HG03432 (cell line): ENCODE results near the gene TRIM66.
"Not testable (repeated sequence)": the region's sequence is repeated elsewhere in the genome, so short reads cannot be mapped to it uniquely, and the experiment has no call there.

Experiments used
- ATAC-seq: cut with Tn5 transposase; IDR thresholded peaks from one replicate; pipeline ENCODE4 v1.9.1; 2021; ENCODE audit warnings: mild to moderate bottlenecking, moderate library complexity; ENCODE audit not compliant: unreplicated experiment

Gene TRIM66

GRCh38 chr11:8692417-8692816, 10.0 kb upstream of the TRIM66 start:
- no peak for ATAC-seq

DNA sequence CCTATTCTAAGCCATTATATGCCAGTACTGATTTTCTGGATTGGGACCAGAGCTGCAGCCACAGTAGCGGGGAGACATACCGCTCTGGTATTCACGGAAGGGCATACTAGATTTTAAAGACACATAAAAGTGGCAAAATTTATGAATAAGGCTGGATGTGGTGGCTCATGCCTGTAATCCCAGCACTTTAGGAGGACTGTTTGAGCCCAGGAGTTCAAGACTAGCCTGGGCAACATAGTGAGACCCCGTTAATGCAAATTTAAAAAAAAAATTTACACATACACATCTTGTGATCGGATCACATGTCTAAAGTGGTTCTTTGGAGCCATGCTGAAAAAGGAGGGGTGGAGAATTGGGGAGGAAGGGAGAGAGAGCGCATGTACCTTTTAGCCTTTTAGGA, 9.1 kb upstream of the TRIM66 start:
- ATAC-seq = no peak

DNA sequence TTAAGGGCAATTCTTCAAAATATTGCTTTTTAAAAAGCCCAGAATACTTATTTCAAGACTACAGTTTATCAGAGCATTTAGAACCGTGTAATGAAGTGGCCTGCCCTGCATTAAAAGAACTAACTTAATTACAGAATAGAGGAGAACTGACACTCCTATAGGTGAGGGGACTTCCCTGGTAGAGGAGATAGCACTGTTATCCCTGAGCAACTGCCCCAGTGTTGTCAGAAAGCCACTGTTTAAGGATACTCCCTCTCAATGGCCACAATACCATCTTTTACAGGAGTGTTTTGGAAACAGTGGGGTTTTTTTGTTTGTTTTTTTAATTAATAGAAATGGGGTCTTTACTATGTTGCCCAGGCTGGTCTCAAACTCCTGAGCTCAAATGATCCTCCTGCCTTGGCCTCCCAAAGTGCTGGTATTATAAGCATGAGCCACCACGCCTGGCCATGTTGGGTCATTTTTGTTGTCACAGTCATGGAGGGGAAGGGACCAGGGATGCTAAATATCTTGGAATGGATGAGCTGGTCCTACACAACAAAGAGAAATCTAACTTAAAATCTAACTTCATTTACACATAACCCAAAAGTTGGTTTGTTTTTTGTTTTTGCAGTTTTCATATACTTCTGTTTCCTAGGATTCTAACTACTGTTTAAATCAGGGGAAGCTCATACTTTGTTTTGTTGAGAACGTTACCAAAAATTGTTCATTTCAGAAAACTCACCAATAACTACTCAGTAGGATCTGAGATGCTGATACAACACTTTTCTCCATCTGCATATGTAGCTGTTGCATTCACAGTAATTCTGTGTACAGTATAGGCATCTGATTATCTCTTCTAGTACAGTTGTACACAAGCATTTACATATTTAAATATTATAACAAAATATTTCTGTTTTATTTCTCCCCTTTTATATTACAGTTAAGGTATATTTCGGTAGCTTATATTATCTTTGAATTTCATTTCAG, 8.2 kb upstream of the TRIM66 start:
- no peak for ATAC-seq

GRCh38 chr11:8689726-8690255, 7.3 kb upstream of the TRIM66 start:
- no peak for ATAC-seq

- ATAC-seq = peak; percentile 92
Observed at GRCh38 chr11:8688414-8689362, 6.2 kb upstream of the TRIM66 start.

- ATAC-seq = no peak
Observed at GRCh38 chr11:8686325-8686724, 3.9 kb upstream of the TRIM66 start.

- ATAC-seq = no peak
Observed at GRCh38 chr11:8685820-8686219, 3.4 kb upstream of the TRIM66 start.

DNA sequence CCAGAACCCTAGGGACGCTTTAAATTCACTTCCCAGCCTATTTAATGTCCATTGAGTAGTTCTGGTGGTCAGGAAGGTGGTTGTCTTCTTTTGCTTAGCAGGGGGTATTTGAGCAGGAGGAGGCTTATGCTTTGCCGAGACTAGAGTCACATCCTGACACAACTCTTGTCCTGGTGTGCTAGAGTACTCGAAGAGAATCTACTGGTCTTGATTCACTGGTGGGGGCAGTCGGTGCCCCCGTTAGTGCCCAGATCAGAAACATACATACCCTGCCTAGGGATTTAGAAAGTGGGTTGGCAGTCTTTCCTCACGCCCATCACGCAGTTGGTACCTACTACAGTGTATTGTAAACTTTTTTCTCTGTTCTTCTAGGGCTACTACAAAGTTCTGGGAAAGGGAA, 2.8 kb upstream of the TRIM66 start:
- ATAC-seq = no peak

GRCh38 chr11:8684600-8685290, 2.3 kb upstream of the TRIM66 start:
- ATAC-seq = no peak

DNA sequence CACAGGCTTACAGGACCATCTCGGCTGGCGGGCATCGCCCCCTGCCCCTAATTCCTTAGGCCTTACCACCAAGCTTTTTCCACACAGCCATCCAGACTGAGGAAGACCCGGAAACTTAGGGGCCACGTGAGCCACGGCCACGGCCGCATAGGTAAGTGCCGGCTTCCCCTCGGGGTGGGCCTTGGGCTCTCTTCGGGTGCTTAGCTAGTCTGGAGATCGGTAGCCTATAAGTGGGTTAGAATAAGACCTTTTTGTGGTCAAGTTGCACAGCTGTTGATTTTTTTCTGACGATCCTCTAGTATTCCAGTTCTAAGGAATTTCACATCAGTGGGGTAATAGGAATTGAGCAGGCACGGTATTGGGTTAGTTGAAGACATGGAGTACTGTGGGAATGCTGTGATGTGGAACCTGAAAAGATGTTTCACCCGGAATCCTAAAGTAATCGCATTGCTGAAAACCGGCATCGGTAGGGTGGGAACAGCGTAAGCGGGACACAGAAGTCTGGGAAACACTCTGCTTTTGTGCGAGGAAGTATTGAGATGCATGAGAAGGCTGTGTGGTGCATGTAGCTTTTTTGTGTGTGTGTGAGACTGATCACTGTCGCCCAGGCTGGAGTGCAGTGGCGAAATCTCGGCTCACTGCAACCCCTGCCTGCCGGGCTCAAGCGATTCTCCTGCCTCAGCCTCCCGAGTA, 796 bp upstream of the TRIM66 start:
- ATAC-seq = no peak

- no peak for ATAC-seq
Observed at GRCh38 chr11:8681837-8682302, 595 bp downstream of the TRIM66 start.

- ATAC-seq = no peak
Observed at GRCh38 chr11:8679006-8679405, 3.5 kb downstream of the TRIM66 start.

DNA sequence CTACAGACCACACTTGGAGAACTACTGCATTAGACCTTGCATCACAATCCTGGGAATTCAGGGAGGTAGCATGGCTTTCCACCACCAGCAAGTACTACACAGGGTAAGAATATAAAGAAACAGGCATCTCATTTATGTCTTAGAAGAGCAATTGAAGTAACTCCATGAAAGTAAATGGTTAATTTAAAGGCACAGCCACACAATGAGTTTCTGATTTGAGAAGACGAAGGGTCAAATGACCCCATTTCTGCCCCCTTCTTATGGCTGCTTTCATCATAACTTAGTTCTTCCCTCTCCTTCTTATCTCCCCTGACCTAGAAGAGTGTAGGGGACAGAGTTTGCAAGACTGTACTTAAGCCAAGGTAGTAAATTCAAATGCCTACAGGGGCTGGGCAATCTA, 6.0 kb downstream of the TRIM66 start:
- no peak for ATAC-seq

- no peak for ATAC-seq
Observed at GRCh38 chr11:8674859-8675258, 7.6 kb downstream of the TRIM66 start.

DNA sequence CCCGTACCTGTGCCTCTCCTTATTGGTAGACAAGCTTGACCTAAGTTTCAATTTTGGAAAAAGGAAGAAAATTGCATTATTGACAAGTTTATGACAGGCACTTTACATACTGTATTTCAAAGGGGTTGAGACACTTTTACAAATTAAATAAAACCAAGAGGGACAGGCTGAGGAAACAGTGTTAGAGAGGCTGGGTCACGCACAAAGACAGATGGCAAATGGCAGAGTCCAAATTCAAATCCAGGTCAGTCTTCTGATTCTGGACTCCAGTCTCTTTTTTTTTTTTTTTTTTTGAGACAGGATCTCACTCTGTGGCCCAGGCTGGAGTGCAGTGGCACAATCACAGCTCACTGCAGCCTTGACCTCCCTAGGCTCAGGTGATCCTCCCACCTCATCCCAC, 10.1 kb downstream of the TRIM66 start:
- no peak for ATAC-seq

DNA sequence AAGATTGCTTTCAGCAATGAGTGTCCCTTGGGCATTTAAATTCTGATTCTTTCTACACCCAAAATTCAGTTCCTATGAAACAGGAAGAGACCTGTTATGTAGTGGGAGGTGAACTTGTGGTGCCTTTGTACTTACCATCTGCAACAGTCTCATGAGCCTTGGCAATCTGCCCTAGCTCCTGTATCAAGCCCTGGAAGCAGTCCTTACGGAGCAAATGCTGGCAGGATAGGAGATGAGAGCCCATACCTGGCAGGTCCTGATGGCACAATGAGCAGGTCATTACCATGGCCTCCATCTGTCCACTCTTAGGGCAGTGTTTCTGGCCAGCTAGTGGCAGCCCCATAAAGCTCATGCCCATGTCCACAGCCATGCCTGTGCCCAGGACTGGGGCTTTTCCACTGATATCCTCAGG, 10.8 kb downstream of the TRIM66 start:
- no peak for ATAC-seq

DNA sequence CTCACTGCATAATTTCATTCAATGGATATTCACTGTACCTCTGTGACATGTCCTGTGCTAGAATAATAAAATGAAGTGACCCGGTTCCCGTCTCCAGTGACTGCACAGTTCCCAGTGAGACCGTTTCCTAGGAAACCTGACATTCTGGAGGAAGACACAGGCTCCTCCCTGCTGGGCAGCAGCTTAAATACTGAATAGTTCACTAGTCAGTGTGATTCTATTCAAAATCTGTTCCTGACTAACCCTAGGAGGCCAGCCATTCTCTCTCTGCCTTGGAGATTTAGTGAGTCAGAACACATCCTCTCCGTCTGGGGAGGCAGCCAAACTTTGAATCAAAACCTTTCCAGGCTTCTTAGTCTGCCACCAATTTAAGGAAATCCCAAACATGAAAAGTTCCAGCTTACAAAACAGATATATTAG, 11.3 kb downstream of the TRIM66 start:
- ATAC-seq = no peak

DNA sequence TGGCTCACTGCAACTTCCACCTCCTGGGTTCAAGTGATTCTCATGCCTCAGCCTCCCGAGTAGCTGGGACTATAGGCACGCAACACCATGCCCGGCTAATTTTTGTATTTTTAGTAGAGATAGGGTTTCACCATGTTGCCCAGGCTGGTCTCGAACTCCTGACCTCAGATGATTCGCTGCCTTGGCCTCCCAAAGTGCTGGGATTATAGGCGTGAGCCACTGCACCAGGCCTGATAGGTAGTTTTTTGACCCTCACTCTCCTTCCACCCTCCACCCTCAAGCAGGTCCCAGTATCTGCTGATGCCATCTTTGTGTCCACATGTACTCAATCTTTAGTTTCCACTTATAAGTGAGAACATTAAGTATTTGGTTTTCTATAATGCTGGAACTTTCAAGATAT, 12.4 kb downstream of the TRIM66 start:
- not testable (repeated sequence) for ATAC-seq

GRCh38 chr11:8665222-8665621, 17.2 kb downstream of the TRIM66 start:
- no peak for ATAC-seq
